OCI-LY3 (cell line): Measurements from ENCODE around the gene ITGB6.

Experiments
- H2AFZ ChIP-seq: fragments of 200-600, 300-600 bp; shearing (Covaris generic); 2 replicates; pipeline ENCODE4 v1.6.0; 2014; ENCODE audit warnings: antibody characterized with exemption, low read depth, low read length
- H3K27ac ChIP-seq: fragments of 200-600, 300-600 bp; sonication (generic); 2 replicates; pipeline ENCODE4 v1.5.1; 2014; ENCODE audit warnings: mild to moderate bottlenecking, low read length, moderate library complexity, mixed read lengths
- H3K27me3 ChIP-seq: fragments of 200-600, 300-600 bp; sonication (generic); 2 replicates; pipeline ENCODE4 v1.6.1; 2014; ENCODE audit warnings: low read depth, low read length, mixed read lengths
- H3K36me3 ChIP-seq: fragments of 200-600, 300-600 bp; sonication (generic); replicated peaks from 2 replicates; pipeline ENCODE3; 2014; ENCODE audit warnings: low read depth, low read length, mixed read lengths
- H3K4me1 ChIP-seq: fragments of 300-600, 200-600 bp; sonication (generic); 2 replicates; pipeline ENCODE4 v1.6.1; 2014; ENCODE audit warnings: low read length, mixed read lengths
- H3K4me2 ChIP-seq: fragments of 200-600, 300-600 bp; sonication (generic); 2 replicates; pipeline ENCODE4 v1.6.1; 2014; ENCODE audit warnings: low read length, mixed read lengths
- H3K4me3 ChIP-seq: fragments of 300-600, 200-600 bp; sonication (generic); 2 replicates; pipeline ENCODE4 v1.5.1; 2014; ENCODE audit warnings: antibody characterized with exemption, mild to moderate bottlenecking, low read length, moderate library complexity
- H3K79me2 ChIP-seq: fragments of 300-600, 200-600 bp; shearing (Covaris generic); 2 replicates; pipeline ENCODE4 v1.6.1; 2014; ENCODE audit warnings: mild to moderate bottlenecking, low read length, mixed read lengths
- H3K9ac ChIP-seq: fragments of 300-600, 200-600 bp; shearing (Covaris generic); 2 replicates; pipeline ENCODE4 v1.6.0; 2014; ENCODE audit warnings: mild to moderate bottlenecking, low read length, moderate library complexity
- H3K9me3 ChIP-seq: fragments of 200-600, 300-600 bp; shearing (Covaris generic); 2 replicates; pipeline ENCODE4 v1.6.1; 2014; ENCODE audit warnings: low read length, mixed read lengths; ENCODE audit not compliant: insufficient read depth
- H4K20me1 ChIP-seq: fragments of 200-600, 300-600 bp; sonication (generic); 2 replicates; pipeline ENCODE4 v1.6.1; 2016; ENCODE audit warnings: low read length, mixed read lengths; ENCODE audit not compliant: insufficient read depth
- CTCF ChIP-seq: fragments of 200-600, 300-600 bp; sonication (generic); IDR thresholded peaks from 2 replicates; pipeline ENCODE4 v1.5.1; 2014; ENCODE audit warnings: antibody characterized with exemption, low read length, low read depth
- EZH2phosphoT487 ChIP-seq: fragments of 200-600 bp; shearing (Covaris generic); IDR thresholded peaks from 2 replicates; pipeline ENCODE4 v1.6.1; 2018; ENCODE audit warnings: antibody characterized with exemption, mixed run types, low read depth

The ITGB6 gene

DNA sequence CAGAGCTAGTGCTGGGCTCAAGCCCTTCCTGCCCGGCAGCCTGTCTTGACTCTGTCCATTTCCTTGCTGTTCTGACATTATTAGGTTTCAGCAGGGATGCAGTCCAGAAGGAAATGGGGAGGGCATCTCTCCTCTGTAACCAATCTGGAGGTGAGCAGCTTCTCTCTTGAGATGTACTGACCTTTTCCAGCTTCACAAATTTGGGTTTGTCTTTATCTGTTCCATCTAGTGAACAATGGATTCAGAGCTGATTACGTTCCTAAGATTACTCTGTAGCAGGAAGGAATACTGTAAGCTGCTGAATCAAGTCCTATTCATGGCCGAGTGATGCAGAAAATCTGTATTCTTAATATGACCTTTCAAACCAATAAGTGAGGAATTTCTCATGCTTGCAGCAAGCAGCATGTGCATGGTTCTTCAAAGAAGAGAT, 148.7 kb downstream of the ITGB6 start:
- Histone ChIP-seq H3K9ac (no peak overlapping the region), H3K27me3 (0 out of 2 replicates have a peak, but pooled peaks cover 8% of the 10 kb centered on the region), H3K4me3 (no peak overlapping the region), H4K20me1 (no peaks in the 10 kb centered on the region), H3K4me1 (no peaks in the 10 kb centered on the region), H3K36me3 (no peaks in the 10 kb centered on the region), H3K4me2 (no peak overlapping the region), H3K79me2 (no peaks in the 10 kb centered on the region), H2AFZ (no peak overlapping the region), H3K9me3 (no peaks in the 10 kb centered on the region), H3K27ac (no peak overlapping the region)
- TF ChIP-seq EZH2phosphoT487 (no peak), CTCF (no peak)

GRCh38 chr2:160050147-160050546, 149.9 kb downstream of the ITGB6 start:
- TF ChIP-seq EZH2phosphoT487: no peak
- no peak for TF ChIP-seq CTCF
- no peaks in the 10 kb centered on the region for H3K4me1 ChIP-seq
- no peaks in the 10 kb centered on the region for H3K9me3 ChIP-seq
- H3K27ac ChIP-seq: no peak overlapping the region
- no peak overlapping the region for H3K4me3 ChIP-seq
- H3K27me3 ChIP-seq: 0 out of 2 replicates have a peak, but pooled peaks cover 5% of the 10 kb centered on the region
- no peaks in the 10 kb centered on the region for H3K79me2 ChIP-seq
- no peak overlapping the region for H3K9ac ChIP-seq
- no peaks in the 10 kb centered on the region for H4K20me1 ChIP-seq
- no peak overlapping the region for H3K4me2 ChIP-seq
- H2AFZ ChIP-seq: no peak overlapping the region
- no peaks in the 10 kb centered on the region for H3K36me3 ChIP-seq
